SU-DHL-6 (cell line): Measurements from ENCODE around the gene VPS51.

Experiments
- H2AFZ ChIP-seq: fragments of 200-600 bp; sonication (generic); 2 replicates; pipeline ENCODE4 v1.6.1; 2014; ENCODE audit warnings: low read depth, mild to moderate bottlenecking, moderate library complexity, mixed read lengths, antibody characterized with exemption, low read length; ENCODE audit not compliant: severe bottlenecking
- H3F3A ChIP-seq: fragments of 200-600 bp; shearing (Covaris generic); 2 replicates; pipeline ENCODE4 v1.6.0; 2016; ENCODE audit warnings: antibody characterized with exemption, mild to moderate bottlenecking; ENCODE audit not compliant: insufficient read depth
- H3K27ac ChIP-seq: fragments of 200-600 bp; sonication (generic); 2 replicates; pipeline ENCODE4 v1.5.1; 2016; ENCODE audit warnings: low read depth, mild to moderate bottlenecking, low read length, moderate library complexity, mixed read lengths
- H3K27me3 ChIP-seq: fragments of 200-600 bp; sonication (generic), shearing (Covaris generic); 2 replicates; pipeline ENCODE4 v1.6.0; 2014; ENCODE audit warnings: mild to moderate bottlenecking, low read length
- H3K36me3 ChIP-seq: fragments of 200-600 bp; sonication (generic); 2 replicates; pipeline ENCODE4 v1.6.1; 2014; ENCODE audit warnings: mild to moderate bottlenecking, low read length, mixed read lengths
- H3K4me2 ChIP-seq: fragments of 300-600, 200-600 bp; shearing (Covaris generic), sonication (generic); 2 replicates; pipeline ENCODE4 v1.6.0; 2014; ENCODE audit warnings: low read length, low read depth, mild to moderate bottlenecking; ENCODE audit not compliant: poor library complexity, severe bottlenecking
- H3K4me3 ChIP-seq: fragments of 200-600 bp; sonication (generic); 2 replicates; pipeline ENCODE4 v1.5.1; 2014; ENCODE audit warnings: antibody characterized with exemption, low read length, mild to moderate bottlenecking, mixed read lengths; ENCODE audit not compliant: insufficient read depth, poor library complexity, severe bottlenecking
- H3K79me2 ChIP-seq: fragments of 200-600 bp; sonication (generic); 2 replicates; pipeline ENCODE4 v1.6.1; 2014; ENCODE audit warnings: mild to moderate bottlenecking, low read length, moderate library complexity; ENCODE audit not compliant: insufficient read depth
- H3K9ac ChIP-seq: fragments of 200-600 bp; sonication (generic); 2 replicates; pipeline ENCODE4 v1.7.0; 2014; ENCODE audit warnings: mild to moderate bottlenecking, low read length
- H3K9me2 ChIP-seq: fragments of 200-600 bp; sonication (generic); replicated peaks from 2 replicates; pipeline ENCODE4 v1.6.1; 2014; ENCODE audit warnings: low read length; ENCODE audit not compliant: insufficient read depth
- H3K9me3 ChIP-seq: fragments of 200-600 bp; sonication (generic); 2 replicates; pipeline ENCODE4 v1.6.1; 2014; ENCODE audit warnings: low read length, mixed read lengths; ENCODE audit not compliant: insufficient read depth
- H4K20me1 ChIP-seq: fragments of 200-600 bp; sonication (generic); 2 replicates; pipeline ENCODE4 v1.6.1; 2014; ENCODE audit warnings: low read depth, mild to moderate bottlenecking, antibody characterized with exemption, low read length, moderate library complexity, mixed read lengths
- EZH2phosphoT487 ChIP-seq: fragments of 200-600 bp; sonication (generic), shearing (Covaris generic); conservative IDR thresholded peaks from 2 replicates; pipeline ENCODE4 v1.6.1; 2018; ENCODE audit warnings: mild to moderate bottlenecking, antibody characterized with exemption, low read length, moderate library complexity, mixed read lengths
- TF ChIP-seq, protein P1 (sequence below): fragments of 200-600 bp; sonication (generic); IDR thresholded peaks from one replicate; pipeline ENCODE4 v1.5.1; 2017; ENCODE audit warnings: antibody characterized with exemption, mild to moderate bottlenecking, low read length, moderate library complexity; ENCODE audit not compliant: insufficient read depth, poor library complexity, severe bottlenecking

VPS51 gene

DNA sequence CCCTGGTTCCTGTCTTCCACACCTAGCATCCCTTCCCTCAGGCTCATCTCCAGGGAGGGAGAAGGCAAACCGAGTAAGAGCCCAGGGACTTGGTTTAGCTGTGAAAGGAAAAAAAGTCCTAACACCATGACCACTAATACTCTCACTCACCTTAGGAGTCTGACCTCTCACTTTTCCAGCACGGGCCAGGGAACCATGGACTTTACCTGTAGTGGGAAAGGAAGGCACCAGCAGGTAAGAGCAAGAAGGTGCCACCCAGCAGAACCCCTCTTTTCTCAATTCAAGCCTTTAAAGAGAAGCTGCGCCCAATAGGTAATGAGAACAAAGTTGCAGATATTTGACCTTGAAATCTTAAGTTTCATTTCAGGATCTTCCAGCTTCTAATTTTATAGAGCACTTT is 24.8 kb downstream of the VPS51 start:
- H3K27me3 ChIP-seq: no peaks in the 10 kb centered on the region
- peak overlapping the region; percentile 87 for H3K4me2 ChIP-seq
- no peaks in the 10 kb centered on the region for H4K20me1 ChIP-seq
- H3K27ac ChIP-seq: peak overlapping the region; percentile 71
- TF ChIP-seq EZH2phosphoT487: no peak
- TF ChIP-seq, protein P1, sequence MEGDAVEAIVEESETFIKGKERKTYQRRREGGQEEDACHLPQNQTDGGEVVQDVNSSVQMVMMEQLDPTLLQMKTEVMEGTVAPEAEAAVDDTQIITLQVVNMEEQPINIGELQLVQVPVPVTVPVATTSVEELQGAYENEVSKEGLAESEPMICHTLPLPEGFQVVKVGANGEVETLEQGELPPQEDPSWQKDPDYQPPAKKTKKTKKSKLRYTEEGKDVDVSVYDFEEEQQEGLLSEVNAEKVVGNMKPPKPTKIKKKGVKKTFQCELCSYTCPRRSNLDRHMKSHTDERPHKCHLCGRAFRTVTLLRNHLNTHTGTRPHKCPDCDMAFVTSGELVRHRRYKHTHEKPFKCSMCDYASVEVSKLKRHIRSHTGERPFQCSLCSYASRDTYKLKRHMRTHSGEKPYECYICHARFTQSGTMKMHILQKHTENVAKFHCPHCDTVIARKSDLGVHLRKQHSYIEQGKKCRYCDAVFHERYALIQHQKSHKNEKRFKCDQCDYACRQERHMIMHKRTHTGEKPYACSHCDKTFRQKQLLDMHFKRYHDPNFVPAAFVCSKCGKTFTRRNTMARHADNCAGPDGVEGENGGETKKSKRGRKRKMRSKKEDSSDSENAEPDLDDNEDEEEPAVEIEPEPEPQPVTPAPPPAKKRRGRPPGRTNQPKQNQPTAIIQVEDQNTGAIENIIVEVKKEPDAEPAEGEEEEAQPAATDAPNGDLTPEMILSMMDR: no peak
- peaks cover 38% of the 10 kb centered on the region for H3K79me2 ChIP-seq
- peaks cover 38% of the 10 kb centered on the region for H3F3A ChIP-seq
- H3K9me3 ChIP-seq: no peaks in the 10 kb centered on the region
- no peak overlapping the region for H2AFZ ChIP-seq
- peak overlapping the region; percentile 89 for H3K4me3 ChIP-seq
- H3K9me2 ChIP-seq: no peaks in the 10 kb centered on the region
- H3K9ac ChIP-seq: peak overlapping the region; percentile 95
- peaks cover 13% of the 10 kb centered on the region; the same call in 1 of the 2 replicates for H3K36me3 ChIP-seq

DNA sequence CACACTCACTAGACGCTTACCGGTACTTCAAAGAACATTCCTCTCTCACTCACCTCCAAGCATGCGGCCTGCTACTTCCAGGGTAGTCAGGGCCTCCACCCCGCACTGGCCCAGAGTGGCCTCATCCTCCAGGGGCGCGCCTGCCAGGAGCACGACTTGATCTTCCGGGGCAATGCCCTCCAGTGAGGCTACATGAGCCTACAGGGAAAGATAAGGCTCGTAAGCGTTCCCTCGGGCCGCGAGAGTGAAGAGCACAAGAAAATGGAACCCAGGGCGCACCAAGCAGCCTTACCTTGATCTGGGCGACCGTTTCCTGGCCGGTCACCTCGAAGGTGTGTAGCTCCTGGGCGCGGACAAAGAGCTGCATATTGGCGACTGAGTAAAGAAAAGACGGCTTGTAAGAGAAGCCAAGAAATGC is 25.4 kb downstream of the VPS51 start:
- Histone ChIP-seq H3K79me2 (peaks cover 35% of the 10 kb centered on the region), H2AFZ (no peak overlapping the region), H3K9me3 (no peaks in the 10 kb centered on the region), H4K20me1 (no peaks in the 10 kb centered on the region), H3K36me3 (peaks cover 13% of the 10 kb centered on the region; the same call in 1 of the 2 replicates), H3K9ac (peak overlapping the region; percentile 95), H3K27me3 (no peaks in the 10 kb centered on the region), H3K9me2 (no peaks in the 10 kb centered on the region), H3F3A (peaks cover 44% of the 10 kb centered on the region), H3K4me3 (peak overlapping the region; percentile 89), H3K27ac (peak overlapping the region; percentile 71), H3K4me2 (peak overlapping the region; percentile 87)
- TF ChIP-seq, protein P1: no peak
- TF ChIP-seq EZH2phosphoT487: no peak

DNA sequence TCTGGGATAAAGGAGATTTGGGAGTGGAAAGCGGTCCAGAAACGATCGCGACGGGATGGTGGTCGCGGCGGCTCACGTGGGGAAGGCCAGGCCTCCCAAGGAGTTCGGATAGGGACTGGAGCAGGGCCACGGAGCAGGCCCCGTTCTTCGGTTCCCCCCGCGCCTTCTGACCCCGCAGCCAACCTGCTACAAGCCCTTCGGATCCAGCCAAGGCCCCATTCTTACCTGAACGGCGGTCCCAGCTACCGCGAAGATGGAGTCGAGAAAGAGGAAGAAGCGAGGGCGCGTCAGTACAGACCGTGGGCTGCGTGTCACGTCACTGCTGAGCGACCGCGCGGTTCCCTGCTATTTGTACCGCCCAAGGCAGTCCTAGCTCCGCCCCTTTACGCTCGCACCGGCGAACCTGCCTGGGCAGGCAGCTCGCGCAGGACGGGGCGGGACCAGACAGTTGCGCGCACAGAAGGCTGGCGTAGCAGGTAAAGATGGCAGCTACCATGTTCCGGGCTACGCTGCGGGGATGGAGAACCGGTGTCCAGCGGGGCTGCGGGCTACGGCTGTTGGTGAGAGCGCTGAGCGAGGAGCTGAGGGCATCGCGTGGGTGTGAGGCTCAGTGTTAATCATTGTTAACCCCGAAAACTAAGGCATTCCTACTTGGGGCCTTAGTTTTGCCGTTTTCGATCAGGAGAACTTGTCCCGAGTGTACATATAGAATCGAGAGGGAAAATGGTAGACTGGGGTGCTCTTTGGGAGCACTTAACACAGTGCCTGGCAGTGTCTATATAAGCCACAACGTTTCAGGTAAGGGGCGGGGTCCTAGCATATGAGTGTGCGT is 26.1 kb downstream of the VPS51 start, which contains the start of the genes FAU and MRPL49:
Gene FAU (minus strand): TSS at position 270 of the 832 bp plus-strand sequence. CDS start 321 bp downstream, outside the sequence.
Gene MRPL49 (plus strand): TSS at position 457 of the 832 bp plus-strand sequence. CDS start 26 bp downstream, at position 483.
- Histone ChIP-seq H2AFZ (peak within 1 kb of the TSS; percentile 14), H4K20me1 (no peaks in the 10 kb centered on the region), H3F3A (peaks cover 50% of the 10 kb centered on the region), H3K9me3 (no peaks in the 10 kb centered on the region), H3K9ac (peak within 1 kb of the TSS; percentile 95), H3K79me2 (peaks cover 34% of the 10 kb centered on the region), H3K27me3 (no peaks in the 10 kb centered on the region), H3K4me3 (peak within 1 kb of the TSS; percentile 89), H3K4me2 (peak within 1 kb of the TSS; percentile 87), H3K27ac (peak within 1 kb of the TSS; percentile 71), H3K36me3 (peaks cover 13% of the 10 kb centered on the region; the same call in 1 of the 2 replicates), H3K9me2 (no peaks in the 10 kb centered on the region)
- TF ChIP-seq EZH2phosphoT487: no peak
- TF ChIP-seq, protein P1: no peak
